ENCODE data around the gene COX5A.

GRCh38 chr15:74906450-74907162 is 31.3 kb downstream of the COX5A start, which contains the start of gene FAM219B:
- TF ChIP-seq CTCF (IDR thresholded peaks at IDR 0.05; ENCODE audit: insufficient read depth, low read depth, low read length) (no peak), EZH2 (IDR thresholded peaks at IDR 0.05; ENCODE audit: insufficient read depth, low read length) (no peak)

All from astrocyte (in vitro differentiated cells and primary cell).